Uterus (tissue), 4 donors: ENCODE data around the gene CLCA1. TPM values are rescaled to one million over a fixed set of nuclear protein-coding genes. Genes with fewer than 3 reads are reported as not detected.

Experiments used
- DNase-seq, 2 donors: peaks; one replicate each; pipeline ENCODE4 v3.0.0-alpha.2; 2019 to 2020
- H3K27ac ChIP-seq, 2 donors: fragments of 200-600 bp; sonication (generic); 1 replicate in 1 of 2; 2 replicates in 1 of 2; pipeline ENCODE4 v1.5.1; 2016 to 2018
- H3K27me3 ChIP-seq, 2 donors: fragments of 200-600 bp; sonication (generic); one replicate each; pipeline ENCODE4 v1.5.1; 2018 to 2019; ENCODE audit warnings: control low read depth in 1 of 2
- H3K36me3 ChIP-seq, 2 donors: fragments of 200-600 bp; sonication (generic); one replicate each; pipeline ENCODE4 v1.5.1; 2019; ENCODE audit warnings: control low read depth in 1 of 2
- H3K4me1 ChIP-seq, 2 donors: fragments of 200-600 bp; sonication (generic); one replicate each; pipeline ENCODE4 v1.5.1; 2018 to 2019; ENCODE audit warnings: control low read depth in 1 of 2
- H3K4me3 ChIP-seq, 2 donors: fragments of 200-600 bp; sonication (generic); 1 replicate in 1 of 2; 2 replicates in 1 of 2; pipeline ENCODE4 v1.5.1; 2018 to 2019; ENCODE audit warnings: mild to moderate bottlenecking in 1 of 2
- H3K9me3 ChIP-seq, 2 donors: fragments of 200-600 bp; sonication (generic); one replicate each; pipeline ENCODE4 v1.5.1; 2019; ENCODE audit warnings: control low read depth in 1 of 2
- POLR2A ChIP-seq, 2 donors: fragments of 450-650 bp; IDR thresholded peaks; one replicate each; pipeline ENCODE4 v1.6.1; 2016; ENCODE audit warnings: antibody characterized with exemption in 2 of 2, mild to moderate bottlenecking in 1 of 2, moderate library complexity in 1 of 2
- intact Hi-C: fragments of 100-400 bp; cut with DNase I; formaldehyde crosslinking; loops from one replicate; pipeline ENCODE4 v1.15.1; 2023; ENCODE audit warnings: low total_unique reads
- total RNA-seq, 4 donors: library from RNA; depleted of rRNA in 3 of 4; stranded (reverse); fragments of >200 nt in 3 of 4; gene quantifications; one replicate each; pipeline versions ENCODE4 v1.1.0 to v1.2.4, GENCODE V29; 2014 to 2023
- TF ChIP-seq, protein P1 (sequence below), 4 experiments: fragments of 200-600 bp in 2 of 4; fragments of 450-650 bp in 2 of 4; sonication (generic) in 2 of 4; IDR thresholded peaks; one replicate each; pipeline ENCODE4 v1.5.1; 2016 to 2019; ENCODE audit warnings: antibody characterized with exemption in 4 of 4, mild to moderate bottlenecking in 2 of 4, moderate library complexity in 1 of 4
- donor health status: DM: yes; HTN: yes; CAD: no.

The CLCA1 gene
- total RNA-seq, 4 donors from 2014 or later: 0.21 to 0.29 TPM; not detected in 2

- Histone ChIP-seq H3K4me3 (no peak overlapping the region), H3K4me1 (no peaks in the 10 kb centered on the region), H3K27ac (no peak overlapping the region), H3K36me3 (no peaks in the 10 kb centered on the region), H3K9me3 (no peaks in the 10 kb centered on the region), H3K27me3 (no peaks in the 10 kb centered on the region)
- DNase-seq: no peak
- intact Hi-C loops: no loop called here
- TF ChIP-seq, protein P1, sequence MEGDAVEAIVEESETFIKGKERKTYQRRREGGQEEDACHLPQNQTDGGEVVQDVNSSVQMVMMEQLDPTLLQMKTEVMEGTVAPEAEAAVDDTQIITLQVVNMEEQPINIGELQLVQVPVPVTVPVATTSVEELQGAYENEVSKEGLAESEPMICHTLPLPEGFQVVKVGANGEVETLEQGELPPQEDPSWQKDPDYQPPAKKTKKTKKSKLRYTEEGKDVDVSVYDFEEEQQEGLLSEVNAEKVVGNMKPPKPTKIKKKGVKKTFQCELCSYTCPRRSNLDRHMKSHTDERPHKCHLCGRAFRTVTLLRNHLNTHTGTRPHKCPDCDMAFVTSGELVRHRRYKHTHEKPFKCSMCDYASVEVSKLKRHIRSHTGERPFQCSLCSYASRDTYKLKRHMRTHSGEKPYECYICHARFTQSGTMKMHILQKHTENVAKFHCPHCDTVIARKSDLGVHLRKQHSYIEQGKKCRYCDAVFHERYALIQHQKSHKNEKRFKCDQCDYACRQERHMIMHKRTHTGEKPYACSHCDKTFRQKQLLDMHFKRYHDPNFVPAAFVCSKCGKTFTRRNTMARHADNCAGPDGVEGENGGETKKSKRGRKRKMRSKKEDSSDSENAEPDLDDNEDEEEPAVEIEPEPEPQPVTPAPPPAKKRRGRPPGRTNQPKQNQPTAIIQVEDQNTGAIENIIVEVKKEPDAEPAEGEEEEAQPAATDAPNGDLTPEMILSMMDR (IDR thresholded peaks at IDR 0.05): no peak
- no peak for TF ChIP-seq POLR2A (IDR thresholded peaks at IDR 0.05)
Measured at GRCh38 chr1:86447198-86447790, 21.4 kb upstream of the CLCA1 start.

DNA sequence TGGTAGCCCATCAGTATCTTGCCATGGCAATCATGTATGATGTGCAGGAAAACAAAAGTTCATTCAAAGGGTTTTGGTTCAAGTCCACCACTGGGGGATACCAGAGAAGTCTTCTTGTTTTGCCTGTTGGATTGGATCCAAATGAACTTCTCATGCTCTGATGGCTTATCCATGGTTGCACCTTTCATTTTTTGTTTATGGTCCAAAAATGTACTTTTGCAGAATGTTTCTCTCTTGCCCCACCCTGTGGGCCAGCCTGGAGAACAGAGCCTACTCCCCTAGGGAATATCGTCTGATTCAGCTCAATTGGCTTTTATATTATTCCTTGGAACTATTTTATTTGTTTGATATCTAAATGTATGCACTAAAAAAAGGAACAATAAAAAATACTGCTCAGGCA, 20.1 kb upstream of the CLCA1 start:
- no peak overlapping the region for H3K27ac ChIP-seq
- DNase-seq: no peak
- H3K36me3 ChIP-seq: no peaks in the 10 kb centered on the region
- intact Hi-C loops: no loop called here
- H3K4me1 ChIP-seq: no peaks in the 10 kb centered on the region
- no peak overlapping the region for H3K4me3 ChIP-seq
- TF ChIP-seq, protein P1 (IDR thresholded peaks at IDR 0.05): no peak
- no peak for TF ChIP-seq POLR2A (IDR thresholded peaks at IDR 0.05)
- no peaks in the 10 kb centered on the region for H3K9me3 ChIP-seq
- no peaks in the 10 kb centered on the region for H3K27me3 ChIP-seq

DNA sequence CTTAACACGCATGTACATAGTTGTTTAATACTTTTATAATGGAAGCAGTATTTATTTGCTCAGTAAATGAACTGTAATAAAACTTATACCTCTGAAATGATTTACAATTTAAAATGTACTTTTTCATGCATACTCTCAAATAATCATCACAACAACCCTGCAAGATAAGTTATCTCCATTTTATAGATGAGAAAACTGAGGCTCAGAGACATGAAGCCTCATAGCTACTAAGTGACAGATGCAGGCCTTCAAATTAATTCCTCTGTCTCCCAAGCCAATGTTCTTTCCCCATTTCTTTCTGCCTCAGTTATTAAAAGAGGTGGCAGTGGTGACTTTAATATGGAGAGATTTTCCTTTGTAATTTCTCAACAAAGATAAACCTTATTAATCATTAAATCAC, 19.6 kb upstream of the CLCA1 start:
- intact Hi-C loops: no loop called here
- Histone ChIP-seq H3K9me3 (no peaks in the 10 kb centered on the region), H3K4me3 (no peak overlapping the region), H3K4me1 (no peaks in the 10 kb centered on the region), H3K27me3 (no peaks in the 10 kb centered on the region), H3K36me3 (no peaks in the 10 kb centered on the region), H3K27ac (no peak overlapping the region)
- no peak for DNase-seq
- TF ChIP-seq, protein P1 (IDR thresholded peaks at IDR 0.05): no peak
- no peak for TF ChIP-seq POLR2A (IDR thresholded peaks at IDR 0.05)

DNA sequence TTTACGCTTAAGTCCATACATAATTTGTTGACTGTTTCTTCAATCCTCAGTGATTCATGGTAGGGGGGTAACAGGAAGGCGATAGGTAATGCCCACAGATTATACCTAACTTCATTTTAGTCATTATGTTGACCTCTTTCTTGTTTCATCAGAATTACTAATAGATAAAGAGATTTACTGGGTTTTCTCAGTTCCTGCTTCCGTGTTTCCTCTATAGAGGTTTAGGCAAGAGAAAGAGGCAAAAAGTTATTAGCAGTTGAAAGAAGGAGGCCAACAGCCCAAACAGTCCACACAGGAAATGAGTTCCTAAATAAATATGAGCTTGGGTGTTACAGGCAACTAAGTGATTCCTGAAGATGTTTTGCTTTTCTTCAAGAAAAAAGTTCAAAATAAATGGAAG, 17.9 kb upstream of the CLCA1 start:
- TF ChIP-seq POLR2A (IDR thresholded peaks at IDR 0.05): no peak
- TF ChIP-seq, protein P1 (IDR thresholded peaks at IDR 0.05): no peak
- intact Hi-C loops: no loop called here
- no peaks in the 10 kb centered on the region for H3K4me1 ChIP-seq
- no peaks in the 10 kb centered on the region for H3K27me3 ChIP-seq
- DNase-seq: no peak
- no peak overlapping the region for H3K27ac ChIP-seq
- no peak overlapping the region for H3K4me3 ChIP-seq
- no peaks in the 10 kb centered on the region for H3K9me3 ChIP-seq
- H3K36me3 ChIP-seq: no peaks in the 10 kb centered on the region

DNA sequence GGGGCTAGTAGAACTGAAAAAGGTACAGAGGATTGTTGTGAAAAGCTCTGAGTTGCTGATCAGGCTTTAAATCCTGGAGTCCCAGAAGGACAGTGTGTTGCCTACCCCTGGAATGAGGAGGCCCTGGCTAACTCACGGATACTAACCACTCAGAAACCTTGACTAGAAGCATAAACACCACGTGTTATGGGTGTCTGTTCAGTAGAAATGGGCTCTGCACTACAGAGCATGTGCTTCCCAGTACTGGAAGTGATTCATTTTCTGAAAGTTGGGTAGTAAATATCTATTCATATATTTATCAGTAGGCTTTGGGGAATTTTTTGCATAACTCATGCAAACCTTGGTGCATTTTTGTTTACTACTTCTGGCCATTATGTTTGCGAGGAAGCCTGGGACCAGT, 15.1 kb upstream of the CLCA1 start:
- Histone ChIP-seq H3K4me3 (no peak overlapping the region), H3K36me3 (no peaks in the 10 kb centered on the region), H3K27ac (no peak overlapping the region), H3K27me3 (no peaks in the 10 kb centered on the region), H3K4me1 (no peaks in the 10 kb centered on the region), H3K9me3 (no peaks in the 10 kb centered on the region)
- no peak for TF ChIP-seq POLR2A (IDR thresholded peaks at IDR 0.05)
- TF ChIP-seq, protein P1 (IDR thresholded peaks at IDR 0.05): no peak
- no peak for DNase-seq
- intact Hi-C loops: no loop called here
